ENCODE data around the gene PPP1R37. TPM values are rescaled to one million over a fixed set of nuclear protein-coding genes. Genes with fewer than 3 reads are reported as not detected.

PPP1R37 gene
- total RNA-seq, 1 experiment from 2014 or later, result 33.6 TPM

DNA sequence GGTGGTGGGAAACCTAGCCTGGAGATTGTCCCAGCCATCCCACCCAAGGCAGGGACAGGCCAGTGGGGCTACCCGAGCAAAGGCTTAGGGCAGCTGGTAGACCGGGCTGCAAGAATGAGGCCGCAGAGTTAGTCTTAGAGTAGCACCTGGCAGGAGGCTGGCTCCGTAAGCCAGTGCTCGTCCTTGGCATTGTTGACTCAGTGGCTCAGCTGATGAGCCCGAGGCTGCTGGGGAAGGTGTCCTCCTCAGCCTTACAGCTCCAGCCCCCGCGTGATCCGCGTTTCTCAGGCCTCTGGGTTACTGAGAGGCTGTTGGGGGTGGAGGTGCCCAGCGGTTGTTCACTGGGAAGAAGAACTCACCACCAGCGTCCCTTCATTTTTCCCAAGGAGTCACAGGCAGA, 24.7 kb downstream of the PPP1R37 start:
- no peaks in the 10 kb centered on the region for H3K79me1 ChIP-seq (ENCODE audit: insufficient read depth, low read depth, low read length, poor library complexity, severe bottlenecking)
- Mint-ChIP-seq H3K36me3 (ENCODE audit: insufficient read depth in 1 of 3, low read depth in 3 of 3) (peaks cover 0 to 4% (median 0%) of the 10 kb centered on the region in 3 experiments; a peak in 1 of 7 replicates), H3K27ac (peak overlapping the region in 1 of 3 experiments; percentile 28; a peak in 1 of 7 replicates), H3K4me3 (no peak overlapping the region), H3K4me1 (peaks cover 17 to 40% of the 10 kb centered on the region in 2 experiments), H3K9me3 (no peaks in the 10 kb centered on the region), H3K27me3 (ENCODE audit: low read depth) (no peaks in the 10 kb centered on the region)
- H3K56ac ChIP-seq (ENCODE audit: insufficient read length, low read depth, low read length), result no peak overlapping the region
- no peak overlapping the region; the same call in 1 of the 2 replicates for H3K14ac ChIP-seq (ENCODE audit: insufficient read depth, low read length)
- H3K79me2 ChIP-seq (ENCODE audit: insufficient read depth, low read length), result peaks cover 8% of the 10 kb centered on the region; the same call in 1 of the 2 replicates
- H3K9me3 ChIP-seq (ENCODE audit: control insufficient read depth, low read depth, low read length), result no peaks in the 10 kb centered on the region
- H3K18ac ChIP-seq (ENCODE audit: insufficient read length, low read depth, low read length), result no peak overlapping the region
- no peak overlapping the region for H4K91ac ChIP-seq (ENCODE audit: insufficient read length, low read depth, low read length)
- H3K4me2 ChIP-seq (ENCODE audit: insufficient read depth, insufficient read length, low read length), result no peak overlapping the region
- no peak overlapping the region for H3K27ac ChIP-seq (ENCODE audit: insufficient read length, low read depth, low read length)
- TF ChIP-seq, protein P1, sequence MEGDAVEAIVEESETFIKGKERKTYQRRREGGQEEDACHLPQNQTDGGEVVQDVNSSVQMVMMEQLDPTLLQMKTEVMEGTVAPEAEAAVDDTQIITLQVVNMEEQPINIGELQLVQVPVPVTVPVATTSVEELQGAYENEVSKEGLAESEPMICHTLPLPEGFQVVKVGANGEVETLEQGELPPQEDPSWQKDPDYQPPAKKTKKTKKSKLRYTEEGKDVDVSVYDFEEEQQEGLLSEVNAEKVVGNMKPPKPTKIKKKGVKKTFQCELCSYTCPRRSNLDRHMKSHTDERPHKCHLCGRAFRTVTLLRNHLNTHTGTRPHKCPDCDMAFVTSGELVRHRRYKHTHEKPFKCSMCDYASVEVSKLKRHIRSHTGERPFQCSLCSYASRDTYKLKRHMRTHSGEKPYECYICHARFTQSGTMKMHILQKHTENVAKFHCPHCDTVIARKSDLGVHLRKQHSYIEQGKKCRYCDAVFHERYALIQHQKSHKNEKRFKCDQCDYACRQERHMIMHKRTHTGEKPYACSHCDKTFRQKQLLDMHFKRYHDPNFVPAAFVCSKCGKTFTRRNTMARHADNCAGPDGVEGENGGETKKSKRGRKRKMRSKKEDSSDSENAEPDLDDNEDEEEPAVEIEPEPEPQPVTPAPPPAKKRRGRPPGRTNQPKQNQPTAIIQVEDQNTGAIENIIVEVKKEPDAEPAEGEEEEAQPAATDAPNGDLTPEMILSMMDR (conservative IDR thresholded peaks at IDR 0.05), result no peak
- WGBS (ENCODE audit: extremely low coverage, insufficient read length, low lambda C conversion rate), result no CpG with 5 or more reads among the region's 12 CpGs
- H3K9ac ChIP-seq (ENCODE audit: extremely low read depth, insufficient read length, low read length), result no peak overlapping the region
- H3K4me1 ChIP-seq (ENCODE audit: insufficient read depth, low read length), result no peaks in the 10 kb centered on the region; the same call in 1 of the 2 replicates
- no peak overlapping the region for H2BK15ac ChIP-seq (ENCODE audit: low read depth, low read length)
- no peaks in the 10 kb centered on the region for H3K23me2 ChIP-seq (ENCODE audit: insufficient read length, low read depth, low read length, poor library complexity, severe bottlenecking)
- no peak overlapping the region for H2BK12ac ChIP-seq (ENCODE audit: insufficient read length, low read depth, low read length)
- no peak for DNase-seq
- no peak overlapping the region for H3K23ac ChIP-seq (ENCODE audit: insufficient read length, low read depth, low read length)
- no peak overlapping the region for H4K5ac ChIP-seq (ENCODE audit: insufficient read length, low read depth, low read length)
- H4K20me1 ChIP-seq (ENCODE audit: control insufficient read depth, insufficient read depth, insufficient read length), result peaks cover 8% of the 10 kb centered on the region
- H4K8ac ChIP-seq (replicated peaks; ENCODE audit: insufficient read length, low read depth, low read length), result no peak overlapping the region
- no peak overlapping the region for H2AK5ac ChIP-seq (ENCODE audit: insufficient read length, low read length)
- no peak overlapping the region for H2BK20ac ChIP-seq (ENCODE audit: low read depth, low read length, poor library complexity, severe bottlenecking)
- H2BK120ac ChIP-seq (ENCODE audit: low read depth, low read length, poor library complexity, severe bottlenecking), result no peak overlapping the region
- H3T11ph ChIP-seq (ENCODE audit: low read length), result no peak overlapping the region
- H2AFZ ChIP-seq (ENCODE audit: low read length), result no peak overlapping the region
- H2BK5ac ChIP-seq (ENCODE audit: insufficient read length, low read length), result no peak overlapping the region
- H3K27me3 ChIP-seq (ENCODE audit: insufficient read depth, low read length), result no peaks in the 10 kb centered on the region
- no peak overlapping the region for H3K4ac ChIP-seq (ENCODE audit: low read depth, low read length)

Data from H9 (cell line).